ENCODE measurements around the gene COG5. TPM values are rescaled to one million over a fixed set of nuclear protein-coding genes. Genes with fewer than 3 reads are reported as not detected.
A peak's percentile ranks its signal among the peaks of the same experiment; 100 is the strongest.

COG5 gene
- total and polyA plus RNA-seq, 2 of the 4 experiments (the other 2 are of a cell fraction): 18.5 to 27.4 TPM

GRCh38 chr7:107551936-107552335, 11.8 kb downstream of the COG5 start:
- Histone ChIP-seq H2AFZ (replicated peaks; ENCODE audit: low read length, poor library complexity) (no peak overlapping the region), H3K18ac (ENCODE audit: low read depth, low read length) (no peak overlapping the region; the same call in 1 of the 2 replicates), H3K14ac (replicated peaks; ENCODE audit: low read depth, low read length) (no peak overlapping the region), H3K23ac (ENCODE audit: low read depth, low read length) (no peak overlapping the region), H3K4me2 (ENCODE audit: low read depth, low read length) (no peak overlapping the region), H3K4me3 (ENCODE audit: insufficient read depth, low read depth, low read length) (no peak overlapping the region), H2AK9ac (replicated peaks; ENCODE audit: low read depth, low read length, poor library complexity) (no peak overlapping the region), H3K27me3 (ENCODE audit: control insufficient read depth, insufficient read depth, low read length) (no peaks in the 10 kb centered on the region), H4K91ac (ENCODE audit: insufficient read depth, low read depth, low read length) (no peak overlapping the region), H4K8ac (ENCODE audit: low read depth in 2 of 2, low read length in 2 of 2) (no peak overlapping the region), H3K9ac (ENCODE audit: low read depth, low read length) (no peak overlapping the region), H2BK5ac (ENCODE audit: low read depth, low read length, poor library complexity, severe bottlenecking) (peak overlapping the region; percentile 29), H2AK5ac (ENCODE audit: low read depth, low read length) (no peak overlapping the region), H3K9me1 (ENCODE audit: insufficient read depth, low read length) (peaks cover 4% of the 10 kb centered on the region), H2BK120ac (ENCODE audit: low read depth, low read length) (no peak overlapping the region), H3K27ac (ENCODE audit: insufficient read depth, low read length) (no peak overlapping the region), H4K5ac (ENCODE audit: low read depth, low read length) (no peak overlapping the region), H3K9me3 (ENCODE audit: control insufficient read depth, insufficient read depth, low read length) (no peaks in the 10 kb centered on the region), H4K20me1 (ENCODE audit: insufficient read depth, low read length) (peaks cover 9% of the 10 kb centered on the region; the same call in 1 of the 2 replicates), H3K4me1 (ENCODE audit: control insufficient read depth, insufficient read depth, low read length) (peaks cover 4% of the 10 kb centered on the region), H3K36me3 (ENCODE audit: control insufficient read depth, insufficient read depth, low read length) (peaks cover 3% of the 10 kb centered on the region), H3K4ac (ENCODE audit: low read depth, low read length) (no peak overlapping the region), H2BK20ac (ENCODE audit: low read depth, low read length) (no peak overlapping the region), H2BK15ac (ENCODE audit: low read depth, low read length) (no peak overlapping the region), H3K56ac (ENCODE audit: extremely low read depth, insufficient read depth, low read length) (no peak overlapping the region), H3K79me1 (ENCODE audit: low read depth in 1 of 2, low read length in 2 of 2) (peaks cover 24 to 34% of the 10 kb centered on the region in 2 experiments)
- in situ Hi-C loops (cut with MboI; ENCODE audit: low sequenced_read_pairs) (no loop called here), dilution Hi-C loops (cut with HindIII; ENCODE audit: low sequenced_read_pairs, unreplicated experiment) (no loop called here), intact Hi-C loops (cut with micrococcal nuclease) (no loop called here)
- BruUV-seq (replicated peaks): no TSS peak
- ATAC-seq (ENCODE audit: low read depth): peak; percentile 65
- CTCF ChIA-PET: no interaction called here
- POLR2A ChIA-PET (ENCODE audit: unreplicated experiment): no interaction called here
- no peak for TF ChIP-seq MAFK (IDR thresholded peaks at IDR 0.05; ENCODE audit: low read depth, low read length)
- no peak for TF ChIP-seq BHLHE40 (IDR thresholded peaks at IDR 0.05; ENCODE audit: low read depth, low read length)
- no peak for TF ChIP-seq CHD1 (IDR thresholded peaks at IDR 0.05; ENCODE audit: low read depth, low read length)
- no peak for TF ChIP-seq MAZ (IDR thresholded peaks at IDR 0.05; ENCODE audit: borderline replicate concordance, low read depth, low read length)
- TF ChIP-seq ELK1 (IDR thresholded peaks at IDR 0.05; ENCODE audit: borderline replicate concordance, low read depth, low read length): no peak
- no peak for TF ChIP-seq CEBPB (IDR thresholded peaks at IDR 0.05; ENCODE audit: low read depth, low read length)
- no peak for TF ChIP-seq SMC3 (IDR thresholded peaks at IDR 0.05; ENCODE audit: low read depth, low read length)
- no peak for TF ChIP-seq POLR2A (IDR thresholded peaks at IDR 0.05; ENCODE audit: low read depth, low read length)
- TF ChIP-seq FOS (IDR thresholded peaks at IDR 0.05; ENCODE audit: low read depth, low read length): no peak
- TF ChIP-seq RAD21 (IDR thresholded peaks at IDR 0.05; ENCODE audit: low read length): no peak
- no peak for TF ChIP-seq NFE2L2 (IDR thresholded peaks at IDR 0.05; ENCODE audit: low read depth, low read length)
- no peak for TF ChIP-seq RCOR1 (IDR thresholded peaks at IDR 0.05; ENCODE audit: insufficient replicate concordance, low read length)
- no peak for TF ChIP-seq MXI1 (IDR thresholded peaks at IDR 0.05; ENCODE audit: borderline replicate concordance, low read depth, low read length)
- no peak for TF ChIP-seq USF2 (IDR thresholded peaks at IDR 0.05; ENCODE audit: low read depth, low read length)
- no peak for TF ChIP-seq RFX5 (IDR thresholded peaks at IDR 0.05; ENCODE audit: low read depth, low read length)
- no peak for TF ChIP-seq CTCF (conservative IDR thresholded peaks at IDR 0.05; ENCODE audit: low read depth, low read length)
- no CpG with 5 or more reads among the region's 1 CpG for WGBS, 2 experiments (ENCODE audit: extremely low coverage in 2 of 2, insufficient read length in 1 of 2)
- DNase-seq: peak; percentile 61

Measured in IMR-90 (cell line).